NB4 (cell line): ENCODE data around the gene NT5M.
"Not testable (repeated sequence)": the region's sequence is repeated elsewhere in the genome, so short reads cannot be mapped to it uniquely, and the experiment has no call there.

Experiments used
- DNase-seq: peaks from one replicate; pipeline ENCODE4 v3.0.0; 2010; ENCODE audit warnings: low read depth
- H3K4me3 ChIP-seq: one replicate; pipeline ENCODE4 v1.5.1; 2011; ENCODE audit warnings: mild to moderate bottlenecking, low read depth, low read length, moderate library complexity
- MYC ChIP-seq: IDR thresholded peaks from 2 replicates; pipeline ENCODE4 v1.6.1; 2011; ENCODE audit warnings: low read depth, low read length
- POLR2A ChIP-seq: IDR thresholded peaks from 2 replicates; pipeline ENCODE4 v1.6.1; 2011; ENCODE audit warnings: mild to moderate bottlenecking; ENCODE audit not compliant: insufficient read length; ENCODE audit errors: extremely low read depth
- TF ChIP-seq, protein P1 (sequence below): IDR thresholded peaks from one replicate; pipeline ENCODE4 v1.5.1; 2012; ENCODE audit warnings: low read depth, low read length
- TF ChIP-seq, protein P2 (sequence below): IDR thresholded peaks from 2 replicates; pipeline ENCODE4 v1.6.1; 2011; ENCODE audit warnings: low read depth, low read length

NT5M gene

DNA sequence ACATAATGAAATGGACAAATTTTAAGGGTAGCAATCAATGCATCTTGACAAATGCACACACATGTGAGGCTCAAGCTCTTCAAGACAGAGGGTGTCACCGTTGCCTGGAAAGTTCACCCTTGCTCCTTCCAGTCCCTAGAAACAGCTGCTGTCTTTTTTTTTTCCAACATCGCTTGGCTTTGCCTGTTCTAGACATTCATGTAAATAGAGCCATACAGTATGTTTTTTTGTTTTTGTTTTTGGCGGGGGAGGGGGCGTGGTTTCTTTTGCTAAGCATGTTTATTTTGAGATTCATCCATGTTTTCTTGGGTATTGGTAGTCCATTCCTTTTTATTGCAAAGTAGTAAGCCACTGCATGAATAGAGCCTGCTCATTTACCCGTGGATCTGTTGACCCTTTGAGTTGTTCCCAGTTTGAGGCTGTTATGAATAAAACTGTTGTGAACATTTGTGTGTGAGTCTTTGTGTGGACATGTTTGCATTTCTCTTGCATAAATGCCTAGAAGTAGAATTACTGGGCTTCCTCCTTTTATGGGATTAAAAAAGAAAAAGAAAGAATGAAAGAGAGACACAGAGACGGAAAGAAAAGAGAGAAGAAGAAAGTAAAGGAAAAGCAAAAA lies 78.4 kb downstream of the NT5M start:
- no peak for DNase-seq
- H3K4me3 ChIP-seq = no peak overlapping the region
- TF ChIP-seq, protein P1, sequence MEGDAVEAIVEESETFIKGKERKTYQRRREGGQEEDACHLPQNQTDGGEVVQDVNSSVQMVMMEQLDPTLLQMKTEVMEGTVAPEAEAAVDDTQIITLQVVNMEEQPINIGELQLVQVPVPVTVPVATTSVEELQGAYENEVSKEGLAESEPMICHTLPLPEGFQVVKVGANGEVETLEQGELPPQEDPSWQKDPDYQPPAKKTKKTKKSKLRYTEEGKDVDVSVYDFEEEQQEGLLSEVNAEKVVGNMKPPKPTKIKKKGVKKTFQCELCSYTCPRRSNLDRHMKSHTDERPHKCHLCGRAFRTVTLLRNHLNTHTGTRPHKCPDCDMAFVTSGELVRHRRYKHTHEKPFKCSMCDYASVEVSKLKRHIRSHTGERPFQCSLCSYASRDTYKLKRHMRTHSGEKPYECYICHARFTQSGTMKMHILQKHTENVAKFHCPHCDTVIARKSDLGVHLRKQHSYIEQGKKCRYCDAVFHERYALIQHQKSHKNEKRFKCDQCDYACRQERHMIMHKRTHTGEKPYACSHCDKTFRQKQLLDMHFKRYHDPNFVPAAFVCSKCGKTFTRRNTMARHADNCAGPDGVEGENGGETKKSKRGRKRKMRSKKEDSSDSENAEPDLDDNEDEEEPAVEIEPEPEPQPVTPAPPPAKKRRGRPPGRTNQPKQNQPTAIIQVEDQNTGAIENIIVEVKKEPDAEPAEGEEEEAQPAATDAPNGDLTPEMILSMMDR = no peak
- TF ChIP-seq POLR2A = no peak
- TF ChIP-seq, protein P2, sequence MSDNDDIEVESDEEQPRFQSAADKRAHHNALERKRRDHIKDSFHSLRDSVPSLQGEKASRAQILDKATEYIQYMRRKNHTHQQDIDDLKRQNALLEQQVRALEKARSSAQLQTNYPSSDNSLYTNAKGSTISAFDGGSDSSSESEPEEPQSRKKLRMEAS = no peak
- no peak for TF ChIP-seq MYC

DNA sequence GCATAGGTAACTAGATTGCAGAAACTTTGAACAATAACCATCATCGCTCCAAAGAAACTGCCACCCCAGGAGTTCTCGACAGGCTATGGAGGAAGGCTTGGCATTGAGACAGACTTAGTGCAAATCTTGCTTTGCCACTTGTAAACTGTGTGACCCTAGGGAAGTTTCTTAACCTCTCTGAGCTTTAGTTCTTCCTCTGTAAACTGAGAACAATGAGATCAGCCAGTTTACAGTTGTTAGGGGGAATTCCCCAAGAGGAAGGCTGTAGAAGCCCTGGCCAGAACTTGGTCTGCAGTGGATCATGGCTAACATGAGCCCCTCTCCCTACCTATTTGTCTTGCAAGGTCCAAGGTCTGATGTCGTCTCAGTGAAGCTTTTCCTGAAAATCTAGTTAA lies 78.9 kb downstream of the NT5M start:
- H3K4me3 ChIP-seq = no peak overlapping the region
- DNase-seq = no peak
- TF ChIP-seq POLR2A = no peak
- no peak for TF ChIP-seq MYC
- TF ChIP-seq, protein P2 = no peak
- TF ChIP-seq, protein P1 = no peak

DNA sequence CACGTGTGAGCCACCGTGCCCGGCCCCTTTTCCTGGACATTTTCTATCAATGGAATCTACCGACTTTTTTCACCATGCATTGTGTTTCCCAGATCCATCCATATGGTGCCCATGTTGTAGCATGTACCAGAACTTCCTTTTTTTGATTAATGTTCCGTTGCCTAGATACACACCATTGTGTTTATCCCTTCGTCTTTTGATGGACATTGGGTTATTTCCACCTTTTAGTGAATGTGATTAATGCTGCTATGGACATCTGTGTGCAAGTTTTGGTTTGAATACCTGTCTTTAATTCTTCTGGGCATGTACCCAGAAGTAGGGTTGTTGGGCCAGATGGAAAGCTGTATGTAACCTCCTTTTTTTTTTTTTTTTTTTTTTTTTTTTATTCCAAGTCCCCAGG lies 79.8 kb downstream of the NT5M start:
- TF ChIP-seq POLR2A = no peak
- TF ChIP-seq, protein P2 = no peak
- TF ChIP-seq, protein P1 = no peak
- TF ChIP-seq MYC = no peak
- no peak for DNase-seq
- no peak overlapping the region for H3K4me3 ChIP-seq

DNA sequence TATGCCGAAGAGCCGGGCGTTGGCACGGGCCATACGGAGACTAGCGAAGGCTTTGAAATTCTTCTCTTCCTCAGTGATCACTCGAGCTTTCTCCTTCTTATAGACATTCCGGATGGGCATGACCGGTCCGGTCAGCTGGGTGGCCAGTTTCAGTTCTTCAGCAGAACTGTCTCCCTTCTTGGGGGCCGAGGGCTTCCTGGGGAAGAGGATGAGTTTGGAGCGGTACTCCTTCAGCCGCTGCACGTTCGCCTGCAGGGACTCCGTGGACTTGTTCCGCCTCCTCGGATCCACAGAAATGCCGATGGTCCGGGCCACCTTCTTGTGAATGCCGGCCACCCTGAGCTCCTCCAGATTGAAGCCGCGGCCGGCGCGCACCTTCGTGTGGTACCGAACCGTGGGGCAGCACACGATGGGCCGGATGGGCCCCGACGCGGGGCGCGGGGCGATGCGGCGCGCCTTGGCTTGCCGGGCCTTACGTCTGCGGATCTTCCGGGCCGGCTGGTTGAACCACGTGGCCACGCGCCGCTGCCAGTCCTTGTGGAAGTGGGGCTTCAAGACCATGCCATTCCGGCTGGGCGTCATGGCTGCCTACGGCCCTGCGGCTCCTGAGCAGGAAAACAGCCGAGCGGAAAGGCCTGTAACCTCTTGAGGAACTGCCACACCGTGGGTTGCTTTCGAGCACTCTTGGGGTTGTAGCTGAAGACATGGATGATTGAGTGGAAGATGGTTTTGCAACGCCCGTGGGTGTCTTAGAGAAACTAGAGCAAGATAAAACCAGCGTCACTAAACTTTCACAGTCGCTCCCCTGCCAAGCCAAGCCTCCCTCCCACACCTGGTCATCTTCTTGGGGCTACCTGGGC lies 80.5 kb downstream of the NT5M start:
- H3K4me3 ChIP-seq = not testable (repeated sequence)

DNA sequence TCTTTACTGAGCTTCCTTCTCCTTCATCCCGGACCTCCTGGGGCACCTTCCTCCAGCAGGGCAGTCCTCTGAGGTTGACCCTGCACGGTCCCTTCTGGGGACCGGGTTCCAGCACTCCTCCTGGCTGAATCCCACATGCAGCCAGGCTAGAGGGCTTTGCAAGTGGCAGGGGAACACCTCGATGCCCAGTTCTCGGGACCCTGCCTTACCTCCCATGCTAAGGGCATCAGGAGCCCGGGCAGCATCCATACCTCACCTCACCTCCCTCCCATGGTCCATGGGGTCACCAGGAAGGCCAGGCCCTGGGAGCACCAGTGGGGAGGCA lies 81.1 kb downstream of the NT5M start:
- no peak for DNase-seq
- no peak overlapping the region for H3K4me3 ChIP-seq
- TF ChIP-seq POLR2A (no peak), MYC (no peak)
- TF ChIP-seq, protein P2 = no peak
- TF ChIP-seq, protein P1 = no peak

More for the DNA sequence above, 80.5 kb downstream of the NT5M start:
- DNase-seq = not testable (repeated sequence)

DNA sequence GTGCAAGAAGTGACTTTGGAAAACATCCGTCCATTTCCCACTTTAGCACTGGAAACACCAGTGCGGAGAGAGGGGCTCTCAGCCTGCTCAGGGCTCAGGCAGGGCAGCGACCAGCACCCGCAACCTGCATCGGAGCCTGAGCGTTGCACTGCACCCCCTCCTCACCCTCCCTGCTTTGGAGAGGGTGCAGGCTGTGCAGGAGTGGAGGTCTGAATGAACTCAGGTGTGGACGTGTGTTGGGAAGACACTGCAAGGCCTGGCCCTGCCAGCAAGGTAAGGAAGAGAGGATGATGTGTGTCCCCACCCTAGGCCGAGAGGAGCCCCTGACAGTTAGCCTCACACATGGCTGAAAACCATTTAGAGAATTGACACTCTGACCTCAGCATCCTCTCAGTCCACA lies 81.8 kb downstream of the NT5M start:
- no peak overlapping the region for H3K4me3 ChIP-seq
- TF ChIP-seq POLR2A (no peak), MYC (no peak)
- TF ChIP-seq, protein P1 = no peak
- TF ChIP-seq, protein P2 = no peak
- no peak for DNase-seq
